HS-5 (cell line): Measurements from ENCODE around the gene PACSIN2.
"Not testable (repeated sequence)": the region's sequence is repeated elsewhere in the genome, so short reads cannot be mapped to it uniquely, and the experiment has no call there.

Source experiments
- DNase-seq: peaks from one replicate; pipeline ENCODE4 v3.0.0-alpha.2; 2012; ENCODE audit warnings: low read depth

Gene PACSIN2

GRCh38 chr22:43009444-43009843 lies 5.5 kb downstream of the PACSIN2 start:
- no peak for DNase-seq

GRCh38 chr22:43008921-43009320 lies 6.0 kb downstream of the PACSIN2 start:
- DNase-seq, result no peak

GRCh38 chr22:43008509-43008908 lies 6.4 kb downstream of the PACSIN2 start:
- no peak for DNase-seq

GRCh38 chr22:43007519-43008102 lies 7.3 kb downstream of the PACSIN2 start:
- DNase-seq, result no peak

- DNase-seq, result no peak
These were observed 8.2 kb downstream of the PACSIN2 start for GRCh38 chr22:43006753-43007152.

- DNase-seq, result no peak
These were observed 8.9 kb downstream of the PACSIN2 start for GRCh38 chr22:43006016-43006505.

- no peak for DNase-seq
These were observed 9.8 kb downstream of the PACSIN2 start for GRCh38 chr22:43005106-43005505.

- DNase-seq, result no peak
These were observed 10.4 kb downstream of the PACSIN2 start for GRCh38 chr22:43004362-43005035.

GRCh38 chr22:43002202-43002586 lies 12.8 kb downstream of the PACSIN2 start:
- DNase-seq, result no peak

- no peak for DNase-seq
These were observed 13.4 kb downstream of the PACSIN2 start for GRCh38 chr22:43001271-43002201.

GRCh38 chr22:43000441-43001175 lies 14.3 kb downstream of the PACSIN2 start:
- DNase-seq, result no peak

- DNase-seq, result no peak
These were observed 17.3 kb downstream of the PACSIN2 start for GRCh38 chr22:42997582-42998090.

GRCh38 chr22:42996646-42997365 lies 18.1 kb downstream of the PACSIN2 start:
- no peak for DNase-seq

GRCh38 chr22:42995654-42996053 lies 19.3 kb downstream of the PACSIN2 start:
- DNase-seq, result not testable (repeated sequence)

- DNase-seq, result peak; percentile 80
These were observed 19.9 kb downstream of the PACSIN2 start for GRCh38 chr22:42994917-42995562.

GRCh38 chr22:42994276-42994916 lies 20.6 kb downstream of the PACSIN2 start:
- DNase-seq, result no peak

- DNase-seq, result no peak
These were observed 21.2 kb downstream of the PACSIN2 start for GRCh38 chr22:42993651-42994275.

- no peak for DNase-seq
These were observed 22.0 kb downstream of the PACSIN2 start for GRCh38 chr22:42992886-42993479.

- no peak for DNase-seq
These were observed 22.9 kb downstream of the PACSIN2 start for GRCh38 chr22:42992092-42992491.
